ENCODE results near the gene PPM1L.

- TF ChIP-seq CTCF (conservative IDR thresholded peaks at IDR 0.05 in 1 of 2, IDR thresholded peaks at IDR 0.05 in 1 of 2; ENCODE audit: low read depth in 1 of 2, low read length in 2 of 2) (no peak), EZH2 (IDR thresholded peaks at IDR 0.05; ENCODE audit: low read length, missing control alignments) (no peak)
Measured at GRCh38 chr3:161107311-161107710, 351.3 kb downstream of the PPM1L start.
